HG03135 (cell line): ENCODE results near the gene CCL16.
"Not testable (repeated sequence)": the region's sequence is repeated elsewhere in the genome, so short reads cannot be mapped to it uniquely, and the experiment has no call there.

Experiments used
- ATAC-seq: cut with Tn5 transposase; IDR thresholded peaks from one replicate; pipeline ENCODE4 v1.9.1; 2021; ENCODE audit warnings: mild to moderate bottlenecking, moderate library complexity; ENCODE audit not compliant: unreplicated experiment

CCL16 gene

DNA sequence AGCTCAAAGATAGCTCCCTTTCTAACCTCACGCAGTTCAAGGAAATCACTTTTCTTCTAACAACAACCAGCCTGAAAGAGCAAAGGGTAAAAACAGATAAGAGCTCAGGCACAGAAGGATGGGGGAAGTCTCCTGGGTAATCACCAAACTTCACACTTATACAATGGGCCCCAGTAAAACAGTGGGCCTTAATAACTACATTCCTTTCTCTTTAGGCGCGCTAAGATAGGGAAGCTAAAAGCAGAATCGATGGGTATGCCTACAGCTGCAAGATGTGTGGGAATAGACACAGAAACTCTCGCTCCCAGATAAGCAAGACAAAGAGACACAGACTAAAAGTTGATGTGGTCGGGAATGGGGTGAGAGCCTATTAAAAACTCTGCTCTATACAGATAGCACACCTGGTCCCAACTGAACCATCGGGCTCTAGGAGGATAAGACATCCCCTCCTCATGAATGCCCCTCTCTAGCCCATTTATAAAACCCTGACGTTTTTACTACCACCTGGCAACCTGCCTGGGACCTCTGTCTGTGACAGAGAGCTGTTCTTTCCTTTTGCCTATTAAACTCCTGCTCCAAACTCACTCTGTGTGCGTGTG, 38.6 kb downstream of the CCL16 start:
- ATAC-seq: no peak

DNA sequence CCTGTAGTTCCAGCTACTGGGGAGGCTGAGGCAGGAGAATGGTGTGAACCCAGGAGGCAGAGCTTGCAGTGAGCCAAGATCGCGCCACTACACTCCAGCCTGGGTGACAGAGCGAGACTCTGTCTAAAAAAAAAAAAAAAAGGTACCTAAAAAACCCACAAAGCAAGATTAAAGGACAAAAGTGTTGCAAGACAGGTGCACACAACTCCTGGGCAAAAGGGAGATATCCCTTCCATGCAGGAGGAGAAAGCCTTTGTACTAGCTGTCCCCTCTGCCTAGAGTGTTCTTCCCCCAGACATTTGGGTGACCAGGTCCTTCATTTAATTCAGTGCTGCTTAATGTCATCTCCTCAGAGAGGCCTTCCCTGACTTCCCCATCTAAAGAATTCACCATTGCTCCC, 42.8 kb downstream of the CCL16 start:
- ATAC-seq: not testable (repeated sequence)

DNA sequence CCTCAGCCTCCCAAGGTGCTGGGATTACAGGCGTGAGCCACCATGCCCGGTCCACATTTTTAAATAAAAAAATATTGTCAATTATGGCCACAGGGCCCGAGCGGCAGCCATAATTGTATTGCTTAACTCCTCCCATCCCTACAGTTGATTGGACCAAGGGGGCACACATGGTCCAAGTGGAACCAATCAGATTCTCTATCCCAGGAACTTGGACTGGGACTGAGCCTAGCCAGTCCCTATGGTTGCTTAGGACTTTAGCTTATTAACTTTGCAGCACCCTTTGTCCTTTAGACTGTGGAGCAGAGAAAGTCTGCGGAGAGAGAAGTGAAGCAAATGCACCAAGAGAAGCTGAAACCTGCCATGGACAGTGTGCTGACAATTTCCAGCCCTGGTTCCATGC, 45.2 kb downstream of the CCL16 start:
- ATAC-seq: no peak

DNA sequence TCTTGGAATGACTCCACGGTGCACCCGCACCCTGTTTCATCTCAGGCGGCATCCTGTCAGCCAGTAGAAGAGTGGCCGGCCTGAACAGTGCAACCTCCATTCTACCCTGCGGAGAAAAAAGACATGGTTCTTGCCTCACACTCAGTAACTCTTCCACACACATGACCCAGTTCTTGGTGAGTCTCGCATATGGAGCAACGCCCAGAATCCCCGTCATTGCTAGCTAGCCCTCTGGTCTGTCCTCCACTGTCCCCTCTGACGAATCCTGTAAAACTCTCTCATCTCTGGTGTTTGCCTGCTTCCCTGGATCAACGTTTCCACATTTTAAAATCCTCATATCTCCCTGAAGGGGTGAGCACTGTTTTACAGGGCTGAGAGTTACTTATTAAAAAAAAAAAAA, 46.5 kb downstream of the CCL16 start:
- ATAC-seq: no peak

DNA sequence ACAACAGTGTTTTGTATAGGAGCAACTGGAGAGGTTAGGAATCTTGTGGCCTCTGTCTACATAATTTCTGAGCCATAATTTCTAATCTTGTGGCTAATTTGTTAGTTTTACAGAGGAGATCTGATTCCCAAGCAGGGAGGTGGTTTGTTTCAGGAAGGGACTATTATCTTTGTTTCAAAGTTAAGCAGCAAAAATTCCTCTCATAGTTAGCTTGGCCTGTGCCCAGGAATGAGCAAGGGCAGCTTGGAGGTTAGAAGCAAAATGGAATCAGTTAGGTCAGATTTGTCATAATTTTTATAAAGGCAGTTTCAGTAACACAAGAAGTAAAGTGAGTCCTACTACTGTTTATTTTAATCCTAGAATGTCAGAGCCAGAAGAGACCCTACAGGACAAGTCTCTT, 48.7 kb downstream of the CCL16 start:
- no peak for ATAC-seq

DNA sequence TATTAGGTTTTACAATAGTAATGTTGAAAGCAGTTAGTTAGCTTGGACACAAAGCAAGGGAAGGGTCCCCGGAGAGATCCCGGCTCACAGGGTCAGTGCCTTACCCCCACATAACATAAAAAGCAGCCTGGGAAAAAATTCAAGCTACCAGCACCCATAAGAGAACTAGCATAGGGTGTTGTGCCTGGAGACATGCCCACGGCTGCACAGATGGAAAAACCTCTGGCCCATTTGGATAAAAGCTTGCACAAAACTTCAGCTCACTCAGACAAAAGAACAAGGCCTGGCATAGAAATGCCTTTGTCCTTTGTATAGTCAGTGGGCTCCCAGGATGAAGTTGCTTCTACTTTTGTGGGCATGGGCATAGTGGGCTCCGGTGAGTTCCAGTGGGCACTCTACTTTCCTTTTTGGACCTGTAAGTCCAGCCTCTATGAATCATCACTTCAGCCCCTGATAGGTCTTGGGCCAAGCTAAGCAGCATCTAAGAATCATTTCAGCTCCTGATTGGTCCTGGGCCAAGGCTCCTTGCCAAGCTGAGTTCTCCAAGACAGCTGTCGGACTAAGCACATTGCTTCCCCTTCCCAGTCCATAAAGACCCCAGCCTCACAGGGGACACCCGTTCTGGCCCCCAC, 49.4 kb downstream of the CCL16 start:
- ATAC-seq: no peak

DNA sequence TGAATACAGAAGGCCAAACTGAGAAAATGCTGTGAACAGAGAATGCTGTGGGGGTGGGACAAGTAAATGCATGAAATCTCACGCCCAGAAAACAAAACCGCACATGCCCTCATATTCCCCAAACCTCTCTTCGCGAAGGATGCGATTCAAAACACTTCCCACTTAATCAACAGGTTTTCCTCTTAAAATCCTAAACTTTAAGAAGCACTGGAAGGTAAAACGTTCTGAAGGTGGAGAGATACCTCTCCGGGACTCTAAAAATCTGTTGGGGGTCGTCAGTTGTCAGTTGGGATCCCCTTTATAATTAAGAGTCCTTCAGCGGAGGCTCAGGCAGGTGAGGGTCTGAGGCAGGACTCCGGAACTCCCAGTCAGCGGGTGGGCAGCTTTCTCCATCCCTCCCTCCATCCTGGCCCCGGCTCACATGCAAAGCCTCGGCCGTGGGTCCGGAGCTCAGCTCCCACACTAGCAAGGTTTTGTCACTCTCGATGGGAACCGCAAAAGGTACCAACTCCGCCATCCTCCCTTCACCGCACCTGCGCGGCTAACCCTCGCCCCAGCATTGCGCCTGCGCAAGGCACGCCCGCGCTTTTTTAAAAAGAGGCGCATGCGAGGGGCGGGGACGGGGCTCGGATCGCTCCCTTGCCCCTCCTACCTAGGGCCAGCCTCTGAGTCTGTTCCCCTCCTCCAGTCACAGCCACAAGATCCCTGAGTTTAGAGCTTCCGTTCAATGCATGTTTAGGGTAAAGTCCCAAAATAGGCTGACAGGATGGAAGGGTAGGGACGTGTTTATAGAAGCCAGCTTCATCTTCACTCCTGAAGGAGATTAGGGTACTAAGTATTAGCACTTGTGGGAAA, 50.9 kb downstream of the CCL16 start, which contains the start of gene RDM1:
Gene RDM1 (minus strand): TSS at position 563 of the 855 bp plus-strand sequence. CDS start 46 bp downstream, at position 517.
- no peak for ATAC-seq

DNA sequence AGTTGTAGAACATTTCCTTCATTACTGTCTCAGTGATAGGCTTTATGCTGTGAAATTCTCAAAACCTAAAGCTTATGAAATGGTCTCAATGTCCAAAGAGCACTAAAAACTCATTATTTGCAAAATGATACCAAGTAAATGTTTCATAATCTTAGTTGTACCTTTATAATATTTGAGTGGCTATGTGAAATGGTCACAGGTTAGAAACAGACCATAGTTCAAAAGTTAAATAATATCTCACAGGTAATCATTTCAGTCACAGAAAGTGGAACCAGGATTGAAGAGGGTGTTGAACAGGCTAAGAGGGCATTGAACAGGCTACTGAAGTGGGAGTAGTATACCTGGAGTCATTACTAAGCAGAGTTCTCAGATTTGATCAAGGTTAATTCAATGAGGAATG, 53.6 kb downstream of the CCL16 start:
- no peak for ATAC-seq
